ENCODE results near the gene SERPINA1.

- TF ChIP-seq EZH2 (IDR thresholded peaks at IDR 0.05; ENCODE audit: insufficient read depth, poor library complexity, severe bottlenecking) (no peak), EZH2phosphoT487 (IDR thresholded peaks at IDR 0.05; ENCODE audit: insufficient read depth, low read depth) (no peak)
These were observed 7.9 kb downstream of the SERPINA1 start for GRCh38 chr14:94380225-94381148.
